Gastrocnemius medialis (tissue), 4 donors: Measurements from ENCODE around the gene COL4A1.

Experiments
- POLR2A ChIP-seq, 2 donors: fragments of 450-650 bp; IDR thresholded peaks; one replicate each; pipeline ENCODE4 v1.6.1; 2017; ENCODE audit warnings: antibody characterized with exemption in 2 of 2, mild to moderate bottlenecking in 2 of 2, moderate library complexity in 2 of 2
- TF ChIP-seq, protein P1 (sequence below), 5 experiments: fragments of 450-650 bp in 3 of 5; fragments of 200-600 bp in 2 of 5; sonication (generic) in 2 of 5; IDR thresholded peaks in 4 of 5; conservative IDR thresholded peaks in 1 of 5; 1 replicate in 4 of 5; 2 replicates in 1 of 5; pipeline ENCODE4 v1.5.1; 2016 to 2019; ENCODE audit warnings: antibody characterized with exemption in 5 of 5, mild to moderate bottlenecking in 3 of 5, moderate library complexity in 3 of 5

DNA sequence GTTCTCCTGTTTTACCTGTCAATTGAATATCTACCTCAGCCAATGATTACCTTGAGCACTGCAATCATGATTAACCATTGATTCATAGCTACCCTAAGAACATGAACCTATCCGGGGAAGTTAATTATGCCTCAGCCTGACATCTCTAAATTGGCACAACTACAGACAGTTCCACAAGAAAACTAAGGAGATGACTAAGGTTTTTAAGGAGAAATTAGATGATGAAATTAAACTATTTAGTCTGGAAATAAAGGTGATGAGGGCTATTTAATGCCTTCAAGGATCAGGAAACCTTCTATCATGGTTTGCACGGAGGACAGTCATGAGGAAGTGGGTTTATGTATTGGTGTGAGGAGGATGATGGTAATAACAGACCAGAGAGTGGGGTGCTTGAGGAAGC, 203.4 kb downstream of the COL4A1 start:
- TF ChIP-seq, protein P1, sequence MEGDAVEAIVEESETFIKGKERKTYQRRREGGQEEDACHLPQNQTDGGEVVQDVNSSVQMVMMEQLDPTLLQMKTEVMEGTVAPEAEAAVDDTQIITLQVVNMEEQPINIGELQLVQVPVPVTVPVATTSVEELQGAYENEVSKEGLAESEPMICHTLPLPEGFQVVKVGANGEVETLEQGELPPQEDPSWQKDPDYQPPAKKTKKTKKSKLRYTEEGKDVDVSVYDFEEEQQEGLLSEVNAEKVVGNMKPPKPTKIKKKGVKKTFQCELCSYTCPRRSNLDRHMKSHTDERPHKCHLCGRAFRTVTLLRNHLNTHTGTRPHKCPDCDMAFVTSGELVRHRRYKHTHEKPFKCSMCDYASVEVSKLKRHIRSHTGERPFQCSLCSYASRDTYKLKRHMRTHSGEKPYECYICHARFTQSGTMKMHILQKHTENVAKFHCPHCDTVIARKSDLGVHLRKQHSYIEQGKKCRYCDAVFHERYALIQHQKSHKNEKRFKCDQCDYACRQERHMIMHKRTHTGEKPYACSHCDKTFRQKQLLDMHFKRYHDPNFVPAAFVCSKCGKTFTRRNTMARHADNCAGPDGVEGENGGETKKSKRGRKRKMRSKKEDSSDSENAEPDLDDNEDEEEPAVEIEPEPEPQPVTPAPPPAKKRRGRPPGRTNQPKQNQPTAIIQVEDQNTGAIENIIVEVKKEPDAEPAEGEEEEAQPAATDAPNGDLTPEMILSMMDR (IDR thresholded peaks at IDR 0.05 in 4 of 5, conservative IDR thresholded peaks at IDR 0.05 in 1 of 5), result no peak
- TF ChIP-seq POLR2A (IDR thresholded peaks at IDR 0.05), result no peak
